NCI-H446 treated with DMSO at 0.1 percent for 48 hours (cell line): ENCODE results near the gene TEX9.

ENCODE experiments used
- DNase-seq: peaks from one replicate; lab custom pipeline; 2025; lab: John Stamatoyannopoulos, UW

TEX9 gene

GRCh38 chr15:56454836-56455235 is 89.6 kb downstream of the TEX9 start:
- no peak for DNase-seq

GRCh38 chr15:56456229-56456628 is 91.0 kb downstream of the TEX9 start:
- DNase-seq, result no peak

GRCh38 chr15:56459096-56459495 is 93.9 kb downstream of the TEX9 start:
- no peak for DNase-seq

DNA sequence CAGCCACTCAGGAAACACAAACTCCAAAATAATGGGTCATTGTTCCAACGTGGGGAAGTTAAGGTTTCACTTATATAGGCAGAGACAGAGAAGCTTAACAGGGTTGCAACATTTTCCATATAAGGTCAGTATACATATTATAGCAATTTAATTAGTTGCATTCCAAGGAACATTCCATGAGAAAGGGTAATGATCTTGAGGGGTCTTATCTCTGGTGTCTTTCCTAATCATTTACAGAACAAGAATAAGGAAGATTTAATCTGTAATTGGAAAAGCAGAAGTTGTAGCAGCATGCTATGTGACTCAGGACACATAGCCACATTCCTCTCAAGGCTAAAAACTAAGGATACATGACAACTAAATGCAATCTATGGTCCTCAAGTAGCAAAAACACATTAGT is 94.8 kb downstream of the TEX9 start:
- no peak for DNase-seq

DNA sequence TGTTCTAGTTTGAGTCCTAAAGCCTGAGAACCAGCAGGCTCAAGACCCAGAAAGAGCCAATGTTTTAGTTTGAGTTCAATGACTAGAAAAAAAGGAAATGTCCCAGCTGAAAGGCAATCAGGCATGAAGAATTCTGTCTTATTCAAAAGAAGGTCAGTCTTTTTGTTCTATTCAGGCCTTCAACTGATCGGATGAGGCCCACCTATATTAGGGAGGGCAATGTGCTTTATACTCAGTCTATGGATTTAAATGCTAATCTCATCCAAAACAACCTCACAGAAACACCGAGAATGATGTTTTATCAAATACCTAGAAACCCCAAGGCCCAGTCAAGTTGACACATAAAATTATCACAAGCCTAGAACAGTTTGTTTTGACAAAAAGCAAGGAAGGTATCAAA is 95.7 kb downstream of the TEX9 start:
- DNase-seq, result no peak

- peak; percentile 93 for DNase-seq
Observed at GRCh38 chr15:56464893-56465520, 99.8 kb downstream of the TEX9 start, which contains the start of gene MNS1. TSS of gene MNS1 (minus strand) at chr15:56465137. CDS start at chr15:56464972, 165 bp downstream.

DNA sequence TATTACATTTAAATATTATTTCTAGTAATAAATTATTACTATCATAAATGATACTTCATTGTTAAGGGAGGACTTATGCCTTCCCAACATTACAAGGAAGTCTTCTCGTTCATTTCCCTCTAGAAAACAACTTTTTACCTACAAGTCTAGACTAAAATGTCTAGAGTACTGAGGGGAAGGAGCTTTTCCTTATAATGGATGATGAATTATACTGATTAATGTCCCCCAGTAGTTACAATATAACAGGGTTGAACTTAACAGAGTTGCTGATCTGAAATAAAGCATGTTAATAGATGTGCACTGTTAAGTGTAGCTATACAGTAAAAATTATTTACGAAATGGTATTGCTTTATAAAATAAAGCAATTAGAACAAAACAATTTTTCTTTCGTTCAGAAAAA is 102.4 kb downstream of the TEX9 start:
- DNase-seq, result no peak

GRCh38 chr15:56468401-56468800 is 103.2 kb downstream of the TEX9 start:
- DNase-seq, result no peak

GRCh38 chr15:56469483-56469882 is 104.3 kb downstream of the TEX9 start:
- DNase-seq, result no peak

- DNase-seq, result no peak
Observed at GRCh38 chr15:56471440-56472069, 106.3 kb downstream of the TEX9 start.

DNA sequence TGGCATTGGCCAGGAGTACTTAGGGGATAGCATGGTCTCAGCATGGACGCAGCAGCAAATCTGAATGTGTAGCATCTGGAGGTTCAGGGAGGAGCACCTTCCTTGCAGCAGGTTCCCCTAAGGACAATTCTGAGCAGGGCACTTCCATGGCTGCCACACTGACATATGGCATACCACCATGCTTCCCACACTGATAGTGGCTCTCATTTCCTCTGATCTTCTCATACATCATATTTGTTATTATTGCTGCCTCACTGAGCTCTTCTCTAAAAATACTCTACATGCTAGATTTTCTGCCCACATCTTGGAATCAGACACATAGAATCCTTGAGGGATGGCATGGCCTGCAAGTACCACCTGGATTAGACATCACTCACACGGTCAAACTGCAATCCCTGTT is 107.1 kb downstream of the TEX9 start:
- DNase-seq, result no peak

GRCh38 chr15:56473017-56473416 is 107.8 kb downstream of the TEX9 start:
- DNase-seq, result no peak

DNA sequence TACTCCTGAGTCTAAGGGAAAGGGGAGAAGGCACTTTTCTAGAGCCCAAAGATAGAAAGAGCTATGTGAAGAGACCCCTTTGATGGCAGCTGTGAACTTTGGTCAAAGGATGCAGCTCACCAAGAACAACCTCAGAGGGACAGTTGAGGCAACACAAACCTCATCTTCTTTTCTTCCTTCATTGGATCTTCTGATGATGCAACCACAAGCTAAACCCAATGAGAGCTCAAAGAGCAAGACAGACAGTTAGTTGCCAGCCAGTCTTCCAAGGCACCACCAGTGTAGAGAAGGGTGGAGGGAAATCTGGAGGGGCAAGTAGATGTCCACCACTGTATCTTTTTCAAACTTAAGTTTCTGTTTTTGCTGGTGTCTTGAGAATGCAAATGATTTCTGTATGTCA is 110.1 kb downstream of the TEX9 start:
- no peak for DNase-seq
